Body of pancreas (tissue), 4 donors: ENCODE measurements around the gene PLK1. TPM values are rescaled to one million over a fixed set of nuclear protein-coding genes. Genes with fewer than 3 reads are reported as not detected.

Experiments used
- ATAC-seq: fragments of 150-250 bp; one replicate; pipeline ENCODE4 v1.9.1; 2016
- DNase-seq, 4 donors: peaks; one replicate each; pipeline ENCODE4 v3.0.0-alpha.2; 2019
- H3K27ac ChIP-seq, 4 donors: fragments of 200-600 bp; sonication (generic); 1 replicate in 3 of 4; 2 replicates in 1 of 4; pipeline versions ENCODE4 v1.5.1 to v1.6.1; 2016 to 2019; ENCODE audit warnings: mild to moderate bottlenecking in 1 of 4, mixed read lengths in 1 of 4, moderate library complexity in 1 of 4
- H3K27me3 ChIP-seq, 2 donors: fragments of 200-600 bp; sonication (generic); one replicate each; pipeline ENCODE4 v1.6.0; 2016; ENCODE audit warnings: mild to moderate bottlenecking in 1 of 2
- H3K36me3 ChIP-seq, 2 donors: fragments of 200-600 bp; sonication (generic); replicated peaks in 1 of 2; 2 replicates each; pipeline ENCODE4 v1.5.1; 2016; ENCODE audit warnings: low read depth in 2 of 2; ENCODE audit not compliant: insufficient read depth in 1 of 2
- H3K4me1 ChIP-seq: fragments of 200-600 bp; sonication (generic); one replicate; pipeline ENCODE4 v1.6.0; 2016
- H3K4me3 ChIP-seq, 2 donors: fragments of 200-600 bp; sonication (generic); 1 replicate in 1 of 2; 2 replicates in 1 of 2; pipeline ENCODE4 v1.5.1; 2016 to 2019
- H3K9me3 ChIP-seq, 3 donors: fragments of 200-600 bp; sonication (generic); 1 replicate in 2 of 3; 2 replicates in 1 of 3; pipeline ENCODE4 v1.5.1; 2016
- CTCF ChIP-seq, 7 experiments: fragments of 450-650 bp in 4 of 7; fragments of 200-600 bp in 3 of 7; sonication (generic) in 3 of 7; IDR thresholded peaks; one replicate each; pipeline ENCODE4 v1.5.1; 2016 to 2019; ENCODE audit warnings: antibody characterized with exemption in 7 of 7
- POLR2A ChIP-seq, 3 donors: fragments of 450-650 bp; IDR thresholded peaks; one replicate each; pipeline ENCODE4 v1.6.1; 2016; ENCODE audit warnings: antibody characterized with exemption in 3 of 3, mild to moderate bottlenecking in 2 of 3
- WGBS, 2 donors: methylation state at CpG; one replicate each; pipeline ENCODE4 v1.1.5; 2017; 5-methylcytosine and 5-hydroxymethylcytosine counted together
- intact Hi-C: fragments of 100-400 bp; cut with DNase I; formaldehyde crosslinking; loops from one replicate; pipeline ENCODE4 v1.15.1; 2023
- total RNA-seq, 2 donors: library from RNA; depleted of rRNA; stranded (reverse); fragments of >200 nt; gene quantifications; one replicate each; pipeline ENCODE4 v1.1.0, GENCODE V29; 2016

Gene PLK1
- total RNA-seq, 2 donors from 2014 or later, result 0.52 to 2.3 TPM

GRCh38 chr16:23724096-23724784 is 45.6 kb downstream of the PLK1 start:
- DNase-seq (no peak), ATAC-seq (no peak)
- H3K36me3 ChIP-seq, result no peaks in the 10 kb centered on the region
- TF ChIP-seq CTCF (IDR thresholded peaks at IDR 0.05) (no peak), POLR2A (IDR thresholded peaks at IDR 0.05) (no peak)
- intact Hi-C loops, result no loop called here
- no peaks in the 10 kb centered on the region for H3K4me1 ChIP-seq
- no peak overlapping the region for H3K4me3 ChIP-seq
- H3K9me3 ChIP-seq, result no peaks in the 10 kb centered on the region
- H3K27ac ChIP-seq, result no peak overlapping the region
- 61% methylated on average over 8 of the region's 8 CpGs for WGBS, 2 donors
- no peaks in the 10 kb centered on the region for H3K27me3 ChIP-seq

GRCh38 chr16:23724785-23725131 is 46.1 kb downstream of the PLK1 start:
- ATAC-seq (no peak), DNase-seq (no peak)
- Histone ChIP-seq H3K4me1 (no peaks in the 10 kb centered on the region), H3K36me3 (no peaks in the 10 kb centered on the region), H3K27ac (no peak overlapping the region), H3K27me3 (no peaks in the 10 kb centered on the region), H3K9me3 (no peaks in the 10 kb centered on the region), H3K4me3 (no peak overlapping the region)
- intact Hi-C loops, result no loop called here
- WGBS, 2 donors, result 39 to 51% methylated on average over 3 of the region's 3 CpGs
- TF ChIP-seq CTCF (IDR thresholded peaks at IDR 0.05), result no peak
- no peak for TF ChIP-seq POLR2A (IDR thresholded peaks at IDR 0.05)

GRCh38 chr16:23726710-23727109 is 48.0 kb downstream of the PLK1 start:
- ATAC-seq (no peak), DNase-seq (no peak)
- no peaks in the 10 kb centered on the region for H3K27me3 ChIP-seq
- H3K4me3 ChIP-seq, result no peak overlapping the region
- no peaks in the 10 kb centered on the region for H3K36me3 ChIP-seq
- no peak overlapping the region for H3K27ac ChIP-seq
- 85% methylated on average over 3 of the region's 3 CpGs for WGBS, 2 donors
- no peaks in the 10 kb centered on the region for H3K4me1 ChIP-seq
- TF ChIP-seq CTCF (IDR thresholded peaks at IDR 0.05) (no peak), POLR2A (IDR thresholded peaks at IDR 0.05) (no peak)
- H3K9me3 ChIP-seq, result no peaks in the 10 kb centered on the region
- intact Hi-C loops, result no loop called here

GRCh38 chr16:23728112-23728477 is 49.4 kb downstream of the PLK1 start:
- Histone ChIP-seq H3K4me1 (no peaks in the 10 kb centered on the region), H3K27ac (no peak overlapping the region), H3K27me3 (no peaks in the 10 kb centered on the region), H3K4me3 (no peak overlapping the region), H3K36me3 (no peaks in the 10 kb centered on the region), H3K9me3 (no peaks in the 10 kb centered on the region)
- no peak for TF ChIP-seq POLR2A (IDR thresholded peaks at IDR 0.05)
- peak in 1 of 7 experiments; percentile 4 for TF ChIP-seq CTCF (IDR thresholded peaks at IDR 0.05)
- ATAC-seq (no peak), DNase-seq (no peak)
- intact Hi-C loops, result no loop called here
- 41 to 52% methylated on average over 10 of the region's 10 CpGs for WGBS, 2 donors
